Endothelial cell of umbilical vein (primary cell): Measurements from ENCODE around the gene FUT3. TPM values are rescaled to one million over a fixed set of nuclear protein-coding genes. Genes with fewer than 3 reads are reported as not detected.

ENCODE experiments used
- BruUV-seq: library from RNA; stranded (reverse); fragments of 400-500 nt; replicated peaks from 2 replicates; lab custom pipeline; 2021; lab: Mats Ljungman, UMichigan
- CTCF ChIA-PET: fragments of 300-600, 350-600 bp; sonication (Branson Sonifier 250); formaldehyde crosslinking; loops from one replicate; lab custom pipeline; 2021; ENCODE audit warnings: antibody characterized with exemption, inconsistent platforms; lab: Charles Lee
- POLR2A ChIA-PET: fragments of 300-600, 350-600 bp; sonication (Branson Sonifier 250); formaldehyde crosslinking; loops from one replicate; lab custom pipeline; 2021; ENCODE audit warnings: antibody characterized with exemption, inconsistent platforms; lab: Charles Lee
- DNase-seq: peaks from one replicate; pipeline ENCODE4 v3.0.0-alpha.2; 2011; ENCODE audit warnings: low read depth, low spot score
- FAIRE-seq: peaks from 2 replicates; lab custom pipeline; 2011; peaks lifted over from hg19 to GRCh38; lab: Jason Lieb, UNC
- H2AFZ ChIP-seq: 2 replicates; pipeline ENCODE4 v1.6.0; 2012; ENCODE audit warnings: low read depth, low read length, control low read depth, inconsistent platforms
- H3K27ac ChIP-seq: 2 replicates; pipeline ENCODE4 v1.5.1; 2011; ENCODE audit warnings: low read depth, mild to moderate bottlenecking, control low read depth, low read length, moderate library complexity; ENCODE audit not compliant: insufficient read depth
- H3K27me3 ChIP-seq, 2 experiments: 2 replicates each; pipeline versions ENCODE4 v1.6.0 to v1.6.1; 2011; ENCODE audit warnings: low read length in 2 of 2, mixed read lengths in 1 of 2; ENCODE audit not compliant: control insufficient read depth in 2 of 2, insufficient read depth in 2 of 2
- H3K36me3 ChIP-seq, 2 experiments: 2 replicates in 1 of 2; 3 replicates in 1 of 2; pipeline ENCODE4 v1.5.1; 2011; ENCODE audit warnings: low read length in 2 of 2, mild to moderate bottlenecking in 1 of 2, moderate library complexity in 1 of 2; ENCODE audit not compliant: control insufficient read depth in 2 of 2, insufficient read depth in 2 of 2; ENCODE audit errors: extremely low read depth in 1 of 2
- H3K4me1 ChIP-seq: 3 replicates; pipeline ENCODE4 v1.5.1; 2011; ENCODE audit warnings: mild to moderate bottlenecking, low read length; ENCODE audit not compliant: control insufficient read depth, insufficient read depth; ENCODE audit errors: extremely low read depth
- H3K4me2 ChIP-seq: 2 replicates; pipeline ENCODE4 v1.6.1; 2011; ENCODE audit warnings: low read length, control low read depth, mixed read lengths; ENCODE audit not compliant: insufficient read depth
- H3K4me3 ChIP-seq, 3 experiments: fragments of 200-600 bp in 1 of 3; sonication (generic), shearing (Covaris generic) in 1 of 3; replicated peaks in 1 of 3; 2 replicates each; pipeline ENCODE4 v1.5.1; 2011 to 2016; ENCODE audit warnings: control low read depth in 3 of 3, low read length in 3 of 3, mild to moderate bottlenecking in 2 of 3, inconsistent platforms in 1 of 3, low read depth in 1 of 3, moderate library complexity in 1 of 3; ENCODE audit not compliant: insufficient read depth in 1 of 3
- H3K79me2 ChIP-seq: 2 replicates; pipeline ENCODE4 v1.6.0; 2012; ENCODE audit warnings: low read length, inconsistent platforms; ENCODE audit not compliant: control insufficient read depth, insufficient read depth
- H3K9ac ChIP-seq: replicated peaks from 2 replicates; pipeline ENCODE3; 2011; ENCODE audit warnings: low read length, control low read depth; ENCODE audit not compliant: insufficient read depth; ENCODE audit errors: extremely low read depth
- H3K9me1 ChIP-seq: replicated peaks from 3 replicates; pipeline ENCODE4 v1.6.0; 2011; ENCODE audit warnings: mild to moderate bottlenecking, low read length; ENCODE audit not compliant: control insufficient read depth, insufficient read depth; ENCODE audit errors: extremely low read depth
- H3K9me3 ChIP-seq: replicated peaks from 2 replicates; pipeline ENCODE4 v1.5.1; 2012; ENCODE audit warnings: low read length, inconsistent platforms; ENCODE audit not compliant: control insufficient read depth, insufficient read depth
- H4K20me1 ChIP-seq: replicated peaks from 2 replicates; pipeline ENCODE3; 2011; ENCODE audit warnings: mild to moderate bottlenecking, low read length; ENCODE audit not compliant: control insufficient read depth, insufficient read depth; ENCODE audit errors: extremely low read depth
- CTCF ChIP-seq, 2 donors: IDR thresholded peaks; 1 replicate in 1 of 2; 2 replicates in 1 of 2; pipeline ENCODE4 v1.5.1; 2011; ENCODE audit warnings: low read length in 2 of 2, mild to moderate bottlenecking in 2 of 2, moderate library complexity in 2 of 2, control low read depth in 1 of 2, inconsistent platforms in 1 of 2, low read depth in 1 of 2; ENCODE audit not compliant: insufficient read depth in 1 of 2; ENCODE audit errors: extremely low read depth in 1 of 2
- EZH2 ChIP-seq: IDR thresholded peaks from 2 replicates; pipeline ENCODE4 v1.6.1; 2012; ENCODE audit warnings: borderline replicate concordance, low read depth, mild to moderate bottlenecking, moderate library complexity, low read length, inconsistent platforms; ENCODE audit not compliant: severe bottlenecking
- FOS ChIP-seq: IDR thresholded peaks from 2 replicates; pipeline ENCODE4 v1.6.1; 2011; ENCODE audit warnings: mild to moderate bottlenecking, low read length, moderate library complexity, borderline replicate concordance; ENCODE audit not compliant: insufficient read depth
- GATA2 ChIP-seq: IDR thresholded peaks from 2 replicates; pipeline ENCODE4 v1.7.0; 2011; ENCODE audit warnings: low read depth, mild to moderate bottlenecking, moderate library complexity, mixed read lengths, low read length; ENCODE audit not compliant: insufficient read length, insufficient read depth
- JUN ChIP-seq: IDR thresholded peaks from 2 replicates; pipeline ENCODE4 v1.6.1; 2011; ENCODE audit warnings: borderline replicate concordance, low read depth; ENCODE audit not compliant: insufficient read length, insufficient read depth
- MAX ChIP-seq: IDR thresholded peaks from 2 replicates; pipeline ENCODE4 v1.6.1; 2011; ENCODE audit not compliant: insufficient read depth, insufficient read length
- MYC ChIP-seq: IDR thresholded peaks from one replicate; pipeline ENCODE4 v1.6.1; 2011; ENCODE audit warnings: mild to moderate bottlenecking, low read depth, low read length
- POLR2A ChIP-seq: IDR thresholded peaks from 2 replicates; pipeline ENCODE4 v1.6.1; 2012; ENCODE audit warnings: low read depth, mild to moderate bottlenecking, control low read depth, low read length
- POLR2AphosphoS5 ChIP-seq: IDR thresholded peaks from 2 replicates; pipeline ENCODE4 v1.6.1; 2012; ENCODE audit warnings: low read depth, mild to moderate bottlenecking, control low read depth, low read length, moderate library complexity; ENCODE audit not compliant: insufficient read depth
- dilution Hi-C: fragments of 300-500 bp; cut with MboI; formaldehyde crosslinking; loops from one replicate; pipeline ENCODE4 v1.15.0; 2019; ENCODE audit warnings: low sequenced_read_pairs; ENCODE audit not compliant: extremely low pct_ligation_motif_present
- intact Hi-C: fragments of 100-400 bp; cut with micrococcal nuclease; formaldehyde crosslinking; loops from one replicate; pipeline ENCODE4 v1.10.0; 2022
- polyA plus RNA-seq, 4 experiments: library from polyadenylated mRNA; depleted of rRNA in 3 of 4; stranded (reverse) in 3 of 4; unstranded in 1 of 4; fragments of >200 nt; gene quantifications; 2 replicates each; pipeline versions ENCODE4 v1.2.1 to v1.2.3, GENCODE V29; 2011 to 2012; ENCODE audit warnings: missing spikeins in 1 of 4
- total RNA-seq: library from RNA; stranded (reverse); gene quantifications from 2 replicates; pipeline ENCODE4 v1.2.3, GENCODE V29; 2021

The FUT3 gene
- total and polyA plus RNA-seq, 2 donors (not counting 3 experiments of a cell fraction or from before 2014, with no cell fraction given), result not detected

- no peaks in the 10 kb centered on the region for H3K79me2 ChIP-seq
- dilution Hi-C loops (no loop called here), intact Hi-C loops (no loop called here)
- no peak for DNase-seq
- H3K36me3 ChIP-seq, result no peaks in the 10 kb centered on the region
- no peaks in the 10 kb centered on the region for H3K27me3 ChIP-seq
- no TSS peak for BruUV-seq
- no peaks in the 10 kb centered on the region for H3K9me1 ChIP-seq
- H3K4me2 ChIP-seq, result no peak overlapping the region
- no peaks in the 10 kb centered on the region for H3K4me1 ChIP-seq
- FAIRE-seq, result no peak
- ChIA-PET CTCF (no interaction called here), POLR2A (no interaction called here)
- H3K27ac ChIP-seq, result no peak overlapping the region
- H2AFZ ChIP-seq, result no peak overlapping the region
- no peak overlapping the region for H3K4me3 ChIP-seq
- no peak overlapping the region for H3K9ac ChIP-seq
- TF ChIP-seq CTCF (IDR thresholded peaks at IDR 0.05; ENCODE audit: extremely low read depth in 1 of 2, insufficient read depth in 1 of 2, low read depth in 1 of 2, low read length in 2 of 2), result no peak
- TF ChIP-seq MYC, result no peak
- no peak for TF ChIP-seq POLR2A
- no peak for TF ChIP-seq POLR2AphosphoS5
- no peak for TF ChIP-seq EZH2
- no peak for TF ChIP-seq JUN
- TF ChIP-seq GATA2, result no peak
- TF ChIP-seq FOS, result no peak
- no peak for TF ChIP-seq MAX
- H4K20me1 ChIP-seq, result no peaks in the 10 kb centered on the region
- H3K9me3 ChIP-seq, result no peaks in the 10 kb centered on the region
These were observed 13.4 kb downstream of the FUT3 start for GRCh38 chr19:5837761-5838352.
